Osteoblast (primary cell): ENCODE data around the gene BCL3. TPM values are rescaled to one million over a fixed set of nuclear protein-coding genes. Genes with fewer than 3 reads are reported as not detected.

Source experiments
- DNase-seq: peaks from one replicate; pipeline ENCODE4 v3.0.0; 2011; ENCODE audit warnings: low spot score, mixed read lengths; ENCODE audit not compliant: insufficient read length; ENCODE audit errors: missing footprints
- H2AFZ ChIP-seq: 2 replicates; pipeline ENCODE4 v1.6.0; 2011; ENCODE audit warnings: mild to moderate bottlenecking, low read length
- H3K27ac ChIP-seq: 2 replicates; pipeline ENCODE4 v1.5.1; 2011; ENCODE audit warnings: mild to moderate bottlenecking, low read depth, low read length, moderate library complexity
- H3K27me3 ChIP-seq: 2 replicates; pipeline ENCODE4 v1.6.0; 2012; ENCODE audit warnings: mild to moderate bottlenecking, control low read depth, inconsistent platforms, low read length, moderate library complexity; ENCODE audit not compliant: insufficient read depth
- H3K36me3 ChIP-seq: 2 replicates; pipeline ENCODE4 v1.5.1; 2011; ENCODE audit warnings: mild to moderate bottlenecking, low read length, control low read depth, moderate library complexity; ENCODE audit not compliant: insufficient read depth
- H3K4me1 ChIP-seq: 2 replicates; pipeline ENCODE4 v1.5.1; 2011; ENCODE audit warnings: mild to moderate bottlenecking, low read length, control low read depth, moderate library complexity; ENCODE audit not compliant: insufficient read depth
- H3K4me2 ChIP-seq: 2 replicates; pipeline ENCODE4 v1.6.0; 2011; ENCODE audit warnings: mild to moderate bottlenecking, low read length; ENCODE audit not compliant: insufficient read depth
- H3K4me3 ChIP-seq: fragments of 200-600 bp; sonication (generic); 3 replicates; pipeline ENCODE4 v1.5.1; 2012; ENCODE audit warnings: mild to moderate bottlenecking, low read length, inconsistent platforms; ENCODE audit not compliant: insufficient read depth
- H3K79me2 ChIP-seq: 2 replicates; pipeline ENCODE4 v1.6.0; 2012; ENCODE audit warnings: mild to moderate bottlenecking, low read length, control low read depth, inconsistent platforms; ENCODE audit not compliant: insufficient read depth
- H3K9me3 ChIP-seq: 2 replicates; pipeline ENCODE4 v1.5.1; 2011; ENCODE audit warnings: low read depth, low read length, control low read depth
- H4K20me1 ChIP-seq: 2 replicates; pipeline ENCODE4 v1.6.0; 2012; ENCODE audit warnings: mild to moderate bottlenecking, low read length, control low read depth; ENCODE audit not compliant: insufficient read depth
- total RNA-seq: library from RNA; depleted of rRNA; stranded (reverse); fragments of >200 nt; gene quantifications from 2 replicates; pipeline ENCODE4 v1.2.3, GENCODE V29; 2012
- TF ChIP-seq, protein P1 (sequence below): IDR thresholded peaks from 2 replicates; pipeline ENCODE4 v1.5.1; 2011; ENCODE audit warnings: mild to moderate bottlenecking, low read depth, low read length, moderate library complexity; ENCODE audit errors: extremely low read depth

BCL3 gene
- total RNA-seq, 1 donor, result 7.2 TPM

GRCh38 chr19:44726465-44726864 lies 22.0 kb upstream of the BCL3 start:
- H3K27ac ChIP-seq, result no peak overlapping the region
- no peaks in the 10 kb centered on the region for H3K9me3 ChIP-seq
- TF ChIP-seq, protein P1, sequence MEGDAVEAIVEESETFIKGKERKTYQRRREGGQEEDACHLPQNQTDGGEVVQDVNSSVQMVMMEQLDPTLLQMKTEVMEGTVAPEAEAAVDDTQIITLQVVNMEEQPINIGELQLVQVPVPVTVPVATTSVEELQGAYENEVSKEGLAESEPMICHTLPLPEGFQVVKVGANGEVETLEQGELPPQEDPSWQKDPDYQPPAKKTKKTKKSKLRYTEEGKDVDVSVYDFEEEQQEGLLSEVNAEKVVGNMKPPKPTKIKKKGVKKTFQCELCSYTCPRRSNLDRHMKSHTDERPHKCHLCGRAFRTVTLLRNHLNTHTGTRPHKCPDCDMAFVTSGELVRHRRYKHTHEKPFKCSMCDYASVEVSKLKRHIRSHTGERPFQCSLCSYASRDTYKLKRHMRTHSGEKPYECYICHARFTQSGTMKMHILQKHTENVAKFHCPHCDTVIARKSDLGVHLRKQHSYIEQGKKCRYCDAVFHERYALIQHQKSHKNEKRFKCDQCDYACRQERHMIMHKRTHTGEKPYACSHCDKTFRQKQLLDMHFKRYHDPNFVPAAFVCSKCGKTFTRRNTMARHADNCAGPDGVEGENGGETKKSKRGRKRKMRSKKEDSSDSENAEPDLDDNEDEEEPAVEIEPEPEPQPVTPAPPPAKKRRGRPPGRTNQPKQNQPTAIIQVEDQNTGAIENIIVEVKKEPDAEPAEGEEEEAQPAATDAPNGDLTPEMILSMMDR, result no peak
- H3K79me2 ChIP-seq, result no peaks in the 10 kb centered on the region
- H3K4me2 ChIP-seq, result no peak overlapping the region
- peaks cover 12% of the 10 kb centered on the region for H3K4me1 ChIP-seq
- no peaks in the 10 kb centered on the region for H4K20me1 ChIP-seq
- DNase-seq, result no peak
- no peak overlapping the region for H2AFZ ChIP-seq
- H3K4me3 ChIP-seq, result no peak overlapping the region
- H3K27me3 ChIP-seq, result no peaks in the 10 kb centered on the region
- no peaks in the 10 kb centered on the region for H3K36me3 ChIP-seq

GRCh38 chr19:44728178-44728577 lies 20.3 kb upstream of the BCL3 start:
- H3K9me3 ChIP-seq, result no peaks in the 10 kb centered on the region
- no peaks in the 10 kb centered on the region for H3K36me3 ChIP-seq
- H3K4me1 ChIP-seq, result peaks cover 11% of the 10 kb centered on the region
- no peak overlapping the region for H3K4me3 ChIP-seq
- no peaks in the 10 kb centered on the region for H3K79me2 ChIP-seq
- H2AFZ ChIP-seq, result no peak overlapping the region
- no peaks in the 10 kb centered on the region for H3K27me3 ChIP-seq
- H3K27ac ChIP-seq, result no peak overlapping the region
- DNase-seq, result no peak
- H4K20me1 ChIP-seq, result no peaks in the 10 kb centered on the region
- no peak overlapping the region for H3K4me2 ChIP-seq
- TF ChIP-seq, protein P1, result no peak

DNA sequence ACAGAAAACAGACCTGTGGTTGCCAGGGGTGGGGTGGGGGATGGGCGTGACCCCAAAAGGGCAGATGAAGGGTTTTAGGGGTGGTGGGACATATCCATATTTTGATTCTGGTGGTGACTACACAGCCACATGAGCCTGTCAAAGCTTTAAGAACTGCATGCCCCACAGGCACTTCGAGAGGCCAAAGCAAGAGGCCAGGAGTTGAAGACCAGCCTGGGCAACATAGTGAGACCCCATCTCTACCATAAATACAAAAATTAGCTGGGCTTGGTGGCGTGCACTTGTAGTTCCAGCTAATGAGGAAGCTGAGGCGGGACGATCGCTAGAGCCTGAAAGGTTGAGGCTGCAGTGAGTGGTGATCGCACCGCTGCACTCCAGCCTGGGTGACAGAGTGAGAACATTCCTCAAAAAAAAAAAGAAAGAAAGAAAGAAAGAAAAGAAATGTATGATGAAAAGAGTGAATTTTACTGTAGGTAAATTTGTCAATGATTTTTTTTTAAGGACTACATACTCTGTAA lies 18.9 kb upstream of the BCL3 start:
- no peaks in the 10 kb centered on the region for H3K36me3 ChIP-seq
- H3K9me3 ChIP-seq, result no peaks in the 10 kb centered on the region
- no peak overlapping the region for H3K27ac ChIP-seq
- H2AFZ ChIP-seq, result no peak overlapping the region
- no peaks in the 10 kb centered on the region for H3K79me2 ChIP-seq
- peaks cover 4% of the 10 kb centered on the region for H3K4me1 ChIP-seq
- no peak for DNase-seq
- TF ChIP-seq, protein P1, result no peak
- no peaks in the 10 kb centered on the region for H4K20me1 ChIP-seq
- H3K27me3 ChIP-seq, result no peaks in the 10 kb centered on the region
- H3K4me3 ChIP-seq, result no peak overlapping the region
- no peak overlapping the region for H3K4me2 ChIP-seq

DNA sequence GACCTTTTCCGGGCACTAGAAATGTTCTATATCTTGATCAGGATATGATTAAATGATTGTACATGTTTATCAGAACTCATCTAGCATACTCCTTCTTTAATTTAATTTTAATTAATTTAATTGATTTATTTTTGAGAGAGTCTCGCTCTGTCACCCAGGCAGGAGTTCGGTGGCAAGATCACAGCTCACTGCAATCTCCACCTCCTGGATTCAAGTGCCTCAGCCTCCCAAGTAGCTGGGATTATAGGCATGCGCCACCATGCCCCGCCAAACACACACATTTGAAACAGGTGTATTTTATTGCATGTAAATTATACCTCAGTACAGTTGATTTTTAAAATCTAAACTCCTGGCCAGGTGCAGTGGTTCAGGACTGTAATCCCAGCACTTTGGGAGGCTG lies 17.4 kb upstream of the BCL3 start:
- TF ChIP-seq, protein P1, result no peak
- no peak overlapping the region for H3K27ac ChIP-seq
- no peak overlapping the region for H3K4me3 ChIP-seq
- no peak overlapping the region for H3K4me2 ChIP-seq
- H3K27me3 ChIP-seq, result no peaks in the 10 kb centered on the region
- no peaks in the 10 kb centered on the region for H3K36me3 ChIP-seq
- no peak for DNase-seq
- no peak overlapping the region for H2AFZ ChIP-seq
- H3K79me2 ChIP-seq, result no peaks in the 10 kb centered on the region
- H3K9me3 ChIP-seq, result no peaks in the 10 kb centered on the region
- H3K4me1 ChIP-seq, result peaks cover 3% of the 10 kb centered on the region
- no peaks in the 10 kb centered on the region for H4K20me1 ChIP-seq
